Measurements from ENCODE around the gene THSD4.

The THSD4 gene

DNA sequence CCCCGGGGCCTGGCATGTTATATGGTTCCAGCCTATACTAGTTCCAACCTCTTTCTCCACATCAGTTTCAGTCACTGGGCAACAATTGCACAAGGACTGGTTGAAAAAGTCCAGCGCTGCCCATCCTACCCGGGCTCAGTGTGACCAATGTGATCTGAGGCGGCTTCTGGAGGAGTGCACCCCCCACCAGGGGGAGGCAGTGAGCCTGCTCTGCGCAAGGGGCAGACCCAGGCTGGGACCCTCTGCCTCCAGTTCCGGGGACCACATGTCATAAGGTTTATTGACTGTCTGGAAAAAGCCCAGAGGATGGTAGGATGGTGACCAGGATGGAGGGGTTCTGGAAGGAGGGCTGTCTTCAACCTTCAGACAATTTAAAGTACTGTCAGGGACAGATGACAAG is 669.4 kb downstream of the THSD4 start:
- no peak for DNase-seq (ENCODE audit: low spot score)

GRCh38 chr15:71785996-71786395 is 670.7 kb downstream of the THSD4 start:
- no peak for DNase-seq (ENCODE audit: low spot score)

GRCh38 chr15:71786673-71787072 is 671.4 kb downstream of the THSD4 start:
- no peak for DNase-seq (ENCODE audit: low spot score)

DNA sequence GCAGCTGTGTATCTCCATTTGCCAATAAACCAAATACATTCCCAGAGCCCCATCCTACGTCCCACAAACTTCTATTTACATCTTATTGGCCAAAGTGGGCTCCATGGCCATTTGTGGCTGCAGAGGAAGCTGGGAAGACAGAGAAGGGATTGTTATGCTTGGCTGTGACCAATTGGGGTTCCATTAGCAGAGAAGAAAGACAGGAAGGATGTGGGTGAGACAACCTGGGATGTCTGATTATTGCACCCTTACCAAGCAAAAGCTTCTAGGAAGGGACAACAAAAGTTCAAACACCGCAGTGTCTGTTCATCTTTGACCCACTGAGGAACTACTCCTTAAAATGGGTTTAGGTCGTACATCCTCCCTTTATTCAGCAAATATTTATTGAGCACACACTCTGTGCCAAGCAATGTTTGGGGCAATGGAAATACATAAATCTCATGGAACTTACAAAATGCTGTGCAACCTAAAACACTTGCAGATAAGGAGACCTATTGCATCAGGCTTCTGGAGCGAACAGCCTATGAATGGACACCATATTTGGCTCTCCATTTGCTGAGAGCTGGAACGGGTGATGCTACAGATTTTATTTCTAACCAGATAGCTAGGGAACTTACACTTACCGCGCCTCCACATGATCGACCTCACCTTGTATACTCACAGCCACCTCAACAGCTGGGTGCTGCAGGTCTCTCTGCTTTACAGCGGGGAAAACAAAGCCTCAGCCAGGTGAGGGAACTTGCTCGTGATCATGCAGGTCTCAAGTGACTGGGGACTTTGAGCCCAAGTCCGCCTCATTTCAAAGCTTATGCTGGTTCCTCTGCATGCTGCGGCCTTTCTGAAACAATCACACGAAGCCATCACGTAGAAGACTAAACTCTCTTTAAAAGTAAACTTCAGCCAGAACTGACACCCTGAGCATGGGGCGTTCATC is 673.6 kb downstream of the THSD4 start:
- DNase-seq (ENCODE audit: low spot score) = no peak

GRCh38 chr15:71789616-71790015 is 674.3 kb downstream of the THSD4 start:
- DNase-seq (ENCODE audit: low spot score) = no peak

DNA sequence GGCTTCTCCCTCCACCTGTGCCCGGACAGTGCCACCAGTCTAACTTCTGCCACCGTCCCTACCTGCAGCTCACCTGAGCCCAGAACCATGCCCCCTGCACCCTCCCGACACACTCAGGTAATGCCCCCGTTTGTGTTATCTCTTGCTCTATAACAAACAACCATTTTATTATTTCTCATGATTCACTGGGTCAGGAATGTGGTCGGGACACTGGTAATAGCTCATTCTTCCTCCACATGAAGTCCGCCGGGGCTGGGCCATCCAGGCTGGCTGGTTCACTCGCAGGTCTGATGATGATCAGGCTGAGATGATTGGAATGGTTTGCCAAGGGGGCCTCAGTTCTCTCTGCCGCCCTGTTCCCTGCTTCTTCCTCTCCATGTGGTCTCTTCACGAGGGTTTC is 674.8 kb downstream of the THSD4 start:
- DNase-seq (ENCODE audit: low spot score) = no peak

GRCh38 chr15:71791975-71792374 is 676.7 kb downstream of the THSD4 start:
- no peak for DNase-seq (ENCODE audit: low spot score)

GRCh38 chr15:71792521-71792920 is 677.2 kb downstream of the THSD4 start:
- DNase-seq (ENCODE audit: low spot score) = peak; percentile 56

DNA sequence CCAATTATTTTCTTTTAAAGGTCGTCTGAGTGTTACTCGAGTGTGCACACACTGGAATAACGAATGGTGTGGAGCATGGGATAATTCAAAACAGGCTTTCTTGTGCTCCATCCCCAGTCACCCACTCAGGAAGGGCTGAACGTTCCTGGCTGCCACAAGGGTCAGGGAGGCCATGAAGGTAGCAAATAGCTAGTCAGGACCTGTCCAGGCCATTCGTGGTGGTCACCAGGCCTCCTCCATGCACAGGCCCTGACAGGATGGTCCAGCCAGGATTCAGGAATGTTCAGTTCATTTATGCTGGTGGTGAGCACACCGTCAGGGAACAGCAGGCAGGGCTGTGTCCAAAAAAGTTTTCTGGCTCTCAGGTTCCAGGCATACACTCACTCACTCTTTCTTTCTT is 683.4 kb downstream of the THSD4 start:
- no peak for DNase-seq (ENCODE audit: low spot score)

DNA sequence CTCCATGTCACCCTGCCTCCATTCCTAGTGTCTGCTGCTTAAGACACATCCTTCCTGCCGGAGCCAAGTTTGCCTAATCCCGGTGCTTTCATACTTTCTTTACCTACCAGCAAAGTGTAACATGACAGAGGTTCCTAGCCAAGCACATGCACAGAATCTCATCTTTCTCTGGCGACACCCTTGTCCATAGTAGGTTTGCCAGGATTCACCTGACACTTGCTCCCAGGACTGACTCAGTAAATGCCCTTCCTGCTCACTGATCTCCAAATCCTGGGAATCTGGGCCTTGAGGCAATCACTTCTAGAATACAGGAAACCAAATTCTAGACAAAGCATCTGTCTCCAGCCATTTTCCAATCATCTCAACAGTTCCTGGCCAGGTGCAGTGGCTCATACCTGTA is 684.9 kb downstream of the THSD4 start:
- no peak for DNase-seq (ENCODE audit: low spot score)

DNA sequence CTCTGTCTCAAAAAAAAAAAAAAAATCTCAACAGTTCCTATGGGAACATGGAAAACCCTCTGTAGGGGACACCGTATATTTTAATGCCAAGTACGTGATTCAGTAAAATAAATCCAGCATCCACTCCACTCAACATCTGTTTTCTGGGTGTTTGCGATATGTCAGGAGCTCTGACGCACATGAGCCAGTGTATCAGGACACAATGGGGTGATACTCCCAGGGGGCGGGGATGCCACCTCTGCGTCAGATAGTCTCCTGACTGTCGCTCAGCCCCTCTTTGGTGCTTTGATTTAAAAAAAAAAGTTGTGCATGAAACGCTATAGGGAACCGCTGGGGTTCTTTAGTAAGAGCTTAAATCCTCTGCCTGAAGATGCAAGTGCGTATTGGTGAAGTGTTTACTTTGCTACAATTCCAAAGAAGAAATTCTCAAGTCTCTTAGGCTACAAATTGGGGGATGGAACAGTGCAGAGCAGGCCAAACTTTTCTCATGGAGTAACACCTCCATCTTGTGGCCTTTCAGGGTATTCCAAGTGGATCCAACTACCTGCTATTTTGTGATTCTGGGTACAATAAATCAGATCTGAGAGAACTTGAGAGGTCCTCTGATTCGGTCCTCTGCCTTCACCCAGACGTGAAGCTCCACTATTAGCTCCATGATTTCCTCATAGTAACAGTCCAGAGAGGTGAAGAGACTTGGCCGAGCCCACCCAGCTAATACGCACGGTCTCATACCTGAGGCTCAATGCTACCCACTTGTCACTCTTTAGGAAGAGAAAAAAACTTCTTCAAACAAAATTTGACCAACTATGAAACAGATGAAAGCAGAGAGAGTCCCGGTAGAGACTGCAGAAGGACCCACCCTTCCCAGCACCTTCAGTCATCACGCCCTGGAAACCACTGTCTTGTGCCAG is 685.8 kb downstream of the THSD4 start:
- peak; percentile 75 for DNase-seq (ENCODE audit: low spot score)

- no peak for DNase-seq (ENCODE audit: low spot score)
These were observed 686.8 kb downstream of the THSD4 start for GRCh38 chr15:71801935-71802655.

DNA sequence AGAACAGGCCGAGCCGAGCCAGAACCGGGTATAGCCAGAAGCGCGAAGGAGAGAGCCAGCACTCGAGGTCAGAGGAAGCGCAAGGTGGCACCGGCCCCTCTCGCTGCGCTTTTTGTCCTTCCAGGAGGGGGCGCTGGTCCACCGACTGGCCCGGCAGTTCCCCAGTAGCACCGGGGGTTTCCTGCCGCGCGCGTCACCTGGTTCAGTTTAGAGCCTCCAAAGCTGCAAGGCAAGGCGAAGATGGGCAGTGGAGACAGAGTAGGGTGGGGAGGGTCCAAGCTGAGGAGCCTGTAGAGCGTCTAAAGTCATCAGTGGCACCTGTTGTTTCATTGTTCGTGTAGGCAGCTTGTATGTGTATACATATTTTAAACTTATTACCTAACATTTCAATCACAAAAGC is 687.5 kb downstream of the THSD4 start:
- DNase-seq (ENCODE audit: low spot score) = no peak

DNA sequence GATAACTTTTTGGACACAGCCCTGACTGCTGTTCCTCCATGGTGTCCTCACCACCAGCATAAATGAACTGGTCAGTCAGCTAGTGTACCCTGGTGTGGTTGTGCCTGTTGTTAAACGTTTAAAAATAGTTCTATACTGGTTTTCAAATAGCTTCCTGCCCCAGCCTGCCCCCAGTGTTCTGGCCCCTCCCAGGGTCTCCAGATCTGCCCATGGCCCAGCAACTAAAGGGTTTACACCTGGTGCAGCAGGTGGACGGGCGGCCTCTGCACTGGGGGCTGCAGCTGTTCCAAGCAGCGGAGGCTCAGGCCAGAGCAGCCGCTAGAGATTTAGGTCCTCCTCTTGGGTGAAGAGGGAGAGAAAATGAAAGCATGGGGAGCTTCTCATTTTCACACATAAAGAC is 689.0 kb downstream of the THSD4 start:
- DNase-seq (ENCODE audit: low spot score) = no peak

- DNase-seq (ENCODE audit: low spot score) = no peak
These were observed 689.6 kb downstream of the THSD4 start for GRCh38 chr15:71804695-71805470.

DNA sequence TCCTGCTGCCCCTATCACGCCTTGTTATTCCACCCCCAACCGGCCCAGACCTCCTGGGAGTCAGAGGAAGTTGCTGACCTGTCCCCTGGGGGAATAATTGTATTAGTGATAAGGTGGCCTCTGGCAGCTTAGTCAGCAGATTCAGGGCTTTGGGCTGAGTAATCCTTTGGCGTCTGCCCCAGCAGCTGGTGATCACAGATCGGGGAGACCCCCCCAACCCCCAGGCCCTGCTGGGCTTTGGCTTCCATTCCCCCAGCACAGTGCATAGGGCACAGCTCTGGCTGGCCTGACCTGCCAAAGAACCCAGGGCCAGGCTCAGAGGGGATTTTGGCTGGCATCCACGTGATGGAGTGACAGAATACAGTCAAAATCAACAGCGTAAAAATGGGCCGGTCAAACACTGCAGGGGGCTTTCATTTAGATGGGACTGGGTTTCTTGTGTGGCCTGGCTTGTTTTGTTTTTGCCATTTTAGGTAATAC is 691.2 kb downstream of the THSD4 start:
- no peak for DNase-seq (ENCODE audit: low spot score)

DNA sequence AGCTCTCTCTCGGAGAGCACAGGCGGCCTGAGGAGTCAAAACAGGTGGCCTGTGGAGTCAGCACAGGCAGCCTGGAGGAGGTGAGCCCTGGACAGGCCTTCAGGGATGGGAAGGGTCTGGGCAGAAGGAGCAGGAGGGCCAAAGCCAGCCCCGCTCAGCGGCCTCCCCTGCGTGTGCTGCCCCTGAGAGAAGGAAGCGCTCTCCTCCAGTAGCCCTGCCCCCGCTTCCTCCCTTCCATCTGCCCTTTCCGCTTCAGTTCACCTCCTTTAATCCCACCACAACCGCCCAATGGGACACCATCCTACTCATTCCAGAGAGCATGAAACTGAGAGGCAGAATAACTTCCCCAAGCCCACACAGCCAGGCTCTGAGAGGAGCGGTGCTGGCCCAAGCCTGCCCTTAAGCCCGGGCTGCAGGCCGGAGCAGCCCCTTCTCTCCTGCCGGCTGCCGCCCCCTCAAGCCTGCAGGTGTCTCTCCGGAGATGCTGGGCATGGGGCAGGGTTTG is 691.9 kb downstream of the THSD4 start:
- DNase-seq (ENCODE audit: low spot score) = no peak

GRCh38 chr15:71807691-71808091 is 692.4 kb downstream of the THSD4 start:
- DNase-seq (ENCODE audit: low spot score) = no peak

- DNase-seq (ENCODE audit: low spot score) = no peak
These were observed 693.2 kb downstream of the THSD4 start for GRCh38 chr15:71808311-71809020.

- no peak for DNase-seq (ENCODE audit: low spot score)
These were observed 694.1 kb downstream of the THSD4 start for GRCh38 chr15:71809346-71809745.
